DMS153 treated with DMSO at 0.1 percent for 48 hours (cell line): ENCODE results near the gene CNPPD1.

Experiments used
- DNase-seq: peaks from one replicate; lab custom pipeline; 2025; ENCODE audit not compliant: unreplicated experiment; lab: John Stamatoyannopoulos, UW

The CNPPD1 gene

GRCh38 chr2:219181531-219181930 lies 4.8 kb upstream of the CNPPD1 start:
- no peak for DNase-seq

- no peak for DNase-seq
Measured at GRCh38 chr2:219180961-219181360, 4.2 kb upstream of the CNPPD1 start.

- no peak for DNase-seq
Measured at GRCh38 chr2:219179601-219180465, 3.1 kb upstream of the CNPPD1 start.

- no peak for DNase-seq
Measured at GRCh38 chr2:219178377-219179175, 1.9 kb upstream of the CNPPD1 start.

GRCh38 chr2:219177552-219178376 lies 1.0 kb upstream of the CNPPD1 start, which contains the start of gene RETREG2:
Gene RETREG2 (plus strand): TSS chr2:219178275. CDS start chr2:219178353, 78 bp downstream.
- peak; percentile 90 for DNase-seq

GRCh38 chr2:219175928-219176817 lies 552 bp downstream of the CNPPD1 start:
- DNase-seq, result no peak

- no peak for DNase-seq
Measured at GRCh38 chr2:219175486-219175885, 1.2 kb downstream of the CNPPD1 start.

- no peak for DNase-seq
Measured at GRCh38 chr2:219174801-219175200, 1.9 kb downstream of the CNPPD1 start.

GRCh38 chr2:219174146-219174545 lies 2.6 kb downstream of the CNPPD1 start:
- DNase-seq, result no peak

- no peak for DNase-seq
Measured at GRCh38 chr2:219173176-219173575, 3.5 kb downstream of the CNPPD1 start.

GRCh38 chr2:219172231-219173154 lies 4.2 kb downstream of the CNPPD1 start:
- no peak for DNase-seq

- no peak for DNase-seq
Measured at GRCh38 chr2:219171231-219171651, 5.5 kb downstream of the CNPPD1 start.

GRCh38 chr2:219169930-219170654 lies 6.6 kb downstream of the CNPPD1 start, which contains the start of gene SLC23A3:
Gene SLC23A3 (minus strand): TSS chr2:219170029. CDS start chr2:219169984, 45 bp downstream.
- no peak for DNase-seq

GRCh38 chr2:219168932-219169331 lies 7.8 kb downstream of the CNPPD1 start:
- no peak for DNase-seq

- no peak for DNase-seq
Measured at GRCh38 chr2:219168526-219168925, 8.2 kb downstream of the CNPPD1 start.

- DNase-seq, result no peak
Measured at GRCh38 chr2:219167997-219168396, 8.7 kb downstream of the CNPPD1 start.

GRCh38 chr2:219165058-219165911 lies 11.4 kb downstream of the CNPPD1 start:
- no peak for DNase-seq
